Prostate gland (tissue), 2 donors: ENCODE results near the gene TINAGL1. TPM values are rescaled to one million over a fixed set of nuclear protein-coding genes. Genes with fewer than 3 reads are reported as not detected.

ENCODE experiments used
- DNase-seq: peaks from one replicate; pipeline ENCODE4 v3.0.0-alpha.2; 2019; ENCODE audit warnings: low spot score
- H3K27ac ChIP-seq, 2 donors: fragments of 200-600 bp; sonication (generic); 2 replicates each; pipeline ENCODE4 v1.5.1; 2017 to 2019
- H3K27me3 ChIP-seq: fragments of 200-600 bp; sonication (generic); replicated peaks from 2 replicates; pipeline ENCODE4 v1.5.1; 2019; ENCODE audit not compliant: insufficient read depth
- H3K36me3 ChIP-seq, 2 donors: fragments of 200-600 bp; sonication (generic); 1 replicate in 1 of 2; 2 replicates in 1 of 2; pipeline versions ENCODE4 v1.5.1 to v1.8.1; 2017 to 2019
- H3K4me1 ChIP-seq: fragments of 200-600 bp; sonication (generic); replicated peaks from 2 replicates; pipeline ENCODE4 v1.5.1; 2019
- H3K4me3 ChIP-seq, 2 donors: fragments of 200-600 bp; sonication (generic); 2 replicates each; pipeline ENCODE4 v1.5.1; 2017 to 2019
- H3K9me3 ChIP-seq: fragments of 200-600 bp; sonication (generic); 2 replicates; pipeline ENCODE4 v1.5.1; 2017
- CTCF ChIP-seq, 4 experiments: fragments of 200-600 bp in 2 of 4; fragments of 450-650 bp in 2 of 4; sonication (generic) in 2 of 4; IDR thresholded peaks; 1 replicate in 3 of 4; 2 replicates in 1 of 4; pipeline ENCODE4 v1.5.1; 2016 to 2019; ENCODE audit warnings: antibody characterized with exemption in 4 of 4, mild to moderate bottlenecking in 2 of 4, moderate library complexity in 2 of 4
- POLR2A ChIP-seq: fragments of 450-650 bp; IDR thresholded peaks from one replicate; pipeline ENCODE4 v1.6.1; 2016; ENCODE audit warnings: antibody characterized with exemption, mild to moderate bottlenecking
- POLR2AphosphoS5 ChIP-seq: sonication (generic); formaldehyde crosslinking; IDR thresholded peaks from one replicate; pipeline ENCODE4 v1.6.1; 2017; ENCODE audit warnings: antibody characterized with exemption
- WGBS: methylation state at CpG from one replicate; pipeline ENCODE4 v1.1.5; 2018; 5-methylcytosine and 5-hydroxymethylcytosine counted together
- intact Hi-C: fragments of 100-400 bp; cut with DNase I; formaldehyde crosslinking; loops from one replicate; pipeline ENCODE4 v1.14.2; 2022
- total RNA-seq, 2 donors: library from RNA; depleted of rRNA; stranded (reverse); fragments of >200 nt; gene quantifications; one replicate each; pipeline ENCODE4 v1.1.0, GENCODE V29; 2016

Gene TINAGL1
- total RNA-seq: 100 to 1,000 TPM; 103 to 134 TPM

- Histone ChIP-seq H3K4me3 (peak within 1 kb of the TSS; percentile 36 to 42), H3K27ac (peak within 1 kb of the TSS; percentile 77 to 79), H3K4me1 (no peaks in the 10 kb centered on the region), H3K9me3 (no peaks in the 10 kb centered on the region), H3K36me3 (no peaks in the 10 kb centered on the region), H3K27me3 (no peaks in the 10 kb centered on the region)
- intact Hi-C loops: loop anchor here (5.0 kb wide), 1 partner anchor 136 kb away; no protein-coding TSS in a partner anchor
- TF ChIP-seq POLR2A: peak; percentile 97
- peak; percentile 90 for TF ChIP-seq POLR2AphosphoS5
- TF ChIP-seq CTCF (IDR thresholded peaks at IDR 0.05): peak in 1 of 4 experiments; percentile 17
- peak; percentile 85 for DNase-seq
- WGBS: 1% methylated on average over 25 of the region's 25 CpGs
These were observed at the start of gene TINAGL1 for GRCh38 chr1:31576201-31576669. Gene TINAGL1 (plus strand): TSS chr1:31576515. CDS start chr1:31577149, 634 bp downstream.

GRCh38 chr1:31529999-31530684 lies 46.2 kb upstream of the TINAGL1 start:
- WGBS: 55% methylated on average over 4 of the region's 4 CpGs
- Histone ChIP-seq H3K4me1 (no peaks in the 10 kb centered on the region), H3K36me3 (no peaks in the 10 kb centered on the region), H3K27me3 (no peaks in the 10 kb centered on the region), H3K4me3 (no peak overlapping the region), H3K9me3 (no peaks in the 10 kb centered on the region), H3K27ac (no peak overlapping the region)
- intact Hi-C loops: no loop called here
- no peak for DNase-seq
- TF ChIP-seq POLR2AphosphoS5: no peak
- TF ChIP-seq CTCF (IDR thresholded peaks at IDR 0.05): no peak
- TF ChIP-seq POLR2A: no peak

GRCh38 chr1:31531177-31531999 lies 44.9 kb upstream of the TINAGL1 start:
- Histone ChIP-seq H3K27ac (no peak overlapping the region), H3K4me3 (no peak overlapping the region), H3K9me3 (no peaks in the 10 kb centered on the region), H3K36me3 (no peaks in the 10 kb centered on the region), H3K27me3 (no peaks in the 10 kb centered on the region), H3K4me1 (no peaks in the 10 kb centered on the region)
- no peak for DNase-seq
- 39% methylated on average over 10 of the region's 10 CpGs for WGBS
- TF ChIP-seq CTCF (IDR thresholded peaks at IDR 0.05) (no peak), POLR2A (no peak), POLR2AphosphoS5 (no peak)
- intact Hi-C loops: no loop called here

- Histone ChIP-seq H3K27me3 (no peaks in the 10 kb centered on the region), H3K4me3 (no peak overlapping the region), H3K9me3 (no peaks in the 10 kb centered on the region), H3K27ac (no peak overlapping the region), H3K36me3 (no peaks in the 10 kb centered on the region), H3K4me1 (no peaks in the 10 kb centered on the region)
- WGBS: 39% methylated on average over 1 of the region's 1 CpG
- DNase-seq: no peak
- intact Hi-C loops: no loop called here
- TF ChIP-seq POLR2AphosphoS5 (no peak), POLR2A (no peak), CTCF (IDR thresholded peaks at IDR 0.05) (no peak)
These were observed 44.1 kb upstream of the TINAGL1 start for GRCh38 chr1:31532173-31532572.
